K562 (cell line): ENCODE measurements around the gene PPP3CA. TPM values are rescaled to one million over a fixed set of nuclear protein-coding genes. Genes with fewer than 3 reads are reported as not detected.

Source experiments
- ATAC-seq: fragments of 200-7000 bp; cut with Tn5 transposase; 3 replicates; pipeline ENCODE4 v1.9.1; 2020; ENCODE audit warnings: moderate library complexity
- BruUV-seq: library from RNA; stranded (reverse); fragments of 400-500 nt; replicated peaks from 2 replicates; lab custom pipeline; 2021; lab: Mats Ljungman, UMichigan
- CTCF ChIA-PET: fragments of 300-600 bp; formaldehyde crosslinking; extraction: SDS; loops from one replicate; lab custom pipeline; 2021; ENCODE audit warnings: low intra/inter-chr PET ratio; lab: Yijun Ruan, JAX
- POLR2A ChIA-PET: fragments of 300-600, 350-650 bp; sonication (Branson Sonifier 250); formaldehyde crosslinking; extraction: SDS; loops from one replicate; lab custom pipeline; 2021; ENCODE audit warnings: antibody characterized with exemption, inconsistent platforms; lab: Yijun Ruan, JAX
- DNase-seq, 4 experiments: peaks; one replicate each; pipeline versions ENCODE4 v3.0.0 to v3.0.0-alpha.2; 2011 to 2018; ENCODE audit warnings: low spot score in 3 of 4, mixed read lengths in 3 of 4; ENCODE audit errors: extremely low read depth in 1 of 4
- FAIRE-seq: peaks from 2 replicates; lab custom pipeline; 2011; peaks lifted over from hg19 to GRCh38; lab: Jason Lieb, UNC
- H2AFZ ChIP-seq: 2 replicates; pipeline ENCODE4 v1.6.0; 2011; ENCODE audit warnings: low read depth, low read length, control low read depth, inconsistent platforms
- H3K27ac ChIP-seq: fragments of 200-600 bp; 3 replicates; pipeline ENCODE4 v1.8.0; 2011; ENCODE audit warnings: low read depth, mild to moderate bottlenecking, control low read depth, inconsistent platforms, low read length, moderate library complexity, mixed read lengths; ENCODE audit errors: extremely low read depth
- H3K27me3 ChIP-seq, 2 experiments: fragments of 300-600 bp in 1 of 2; 2 replicates in 1 of 2; 3 replicates in 1 of 2; pipeline versions ENCODE4 v1.6.0 to v1.8.0; 2011; ENCODE audit warnings: inconsistent platforms in 2 of 2, low read length in 2 of 2, mild to moderate bottlenecking in 1 of 2, mixed read lengths in 1 of 2, moderate library complexity in 1 of 2; ENCODE audit not compliant: control insufficient read depth in 2 of 2, insufficient read depth in 2 of 2
- H3K36me3 ChIP-seq: fragments of 300-600 bp; 3 replicates; pipeline ENCODE4 v1.8.0; 2011; ENCODE audit warnings: mild to moderate bottlenecking, low read length, inconsistent platforms; ENCODE audit not compliant: control insufficient read depth, insufficient read depth
- H3K4me1 ChIP-seq, 2 experiments: fragments of 200-600 bp in 1 of 2; replicated peaks in 1 of 2; 2 replicates in 1 of 2; 3 replicates in 1 of 2; pipeline versions ENCODE4 v1.5.1 to v1.8.0; 2011; ENCODE audit warnings: inconsistent platforms in 2 of 2, low read length in 2 of 2, mild to moderate bottlenecking in 1 of 2, mixed read lengths in 1 of 2, moderate library complexity in 1 of 2; ENCODE audit not compliant: control insufficient read depth in 2 of 2, insufficient read depth in 2 of 2
- H3K4me2 ChIP-seq: 2 replicates; pipeline ENCODE4 v1.6.1; 2011; ENCODE audit warnings: low read length, control low read depth, inconsistent platforms, mixed read lengths; ENCODE audit not compliant: insufficient read depth
- H3K4me3 ChIP-seq: fragments of 200-600 bp; sonication (generic), shearing (Covaris generic); 2 replicates; pipeline ENCODE4 v1.5.1; 2016; ENCODE audit warnings: control low read depth, inconsistent platforms
- H3K79me2 ChIP-seq: fragments of 200-600 bp; 3 replicates; pipeline ENCODE4 v1.8.0; 2011; ENCODE audit warnings: low read length, inconsistent platforms; ENCODE audit not compliant: control insufficient read depth, insufficient read depth
- H3K9ac ChIP-seq, 2 experiments: 2 replicates each; pipeline versions ENCODE4 v1.6.0 to v1.6.1; 2011; ENCODE audit warnings: low read depth in 2 of 2, low read length in 2 of 2, control low read depth in 1 of 2, inconsistent platforms in 1 of 2, mild to moderate bottlenecking in 1 of 2, mixed read lengths in 1 of 2; ENCODE audit not compliant: insufficient read depth in 1 of 2
- H3K9me1 ChIP-seq: one replicate; pipeline ENCODE4 v1.6.0; 2011; ENCODE audit warnings: inconsistent platforms, mild to moderate bottlenecking, low read length, moderate library complexity; ENCODE audit not compliant: control insufficient read depth, insufficient read depth
- H3K9me3 ChIP-seq: replicated peaks from 2 replicates; pipeline ENCODE4 v1.5.1; 2011; ENCODE audit warnings: low read depth, low read length, inconsistent platforms; ENCODE audit not compliant: control insufficient read depth, insufficient read depth
- H4K20me1 ChIP-seq: replicated peaks from 2 replicates; pipeline ENCODE4 v1.6.1; 2011; ENCODE audit warnings: low read length, inconsistent platforms, mixed read lengths; ENCODE audit not compliant: control insufficient read depth, insufficient read depth
- ARID1B ChIP-seq: fragments of 450-650 bp; IDR thresholded peaks from 2 replicates; pipeline ENCODE4 v1.6.1; 2016; ENCODE audit warnings: antibody characterized with exemption, mild to moderate bottlenecking, inconsistent platforms
- CC2D1A ChIP-seq: fragments of 450-650 bp; IDR thresholded peaks from 2 replicates; pipeline ENCODE4 v1.6.1; 2017; ENCODE audit warnings: mild to moderate bottlenecking
- HDAC6 ChIP-seq: IDR thresholded peaks from 2 replicates; pipeline ENCODE4 v1.6.1; 2012; ENCODE audit warnings: low read depth, mild to moderate bottlenecking, control low read depth, inconsistent platforms, low read length, moderate library complexity
- KDM1A ChIP-seq, 2 experiments: fragments of 450-650 bp; IDR thresholded peaks; 2 replicates each; pipeline ENCODE4 v1.6.1; 2016; ENCODE audit warnings: mild to moderate bottlenecking in 2 of 2
- NR2C1 ChIP-seq, 2 experiments: fragments of 450-650 bp; IDR thresholded peaks; 2 replicates each; pipeline ENCODE4 v1.6.1; 2017; ENCODE audit warnings: mild to moderate bottlenecking in 2 of 2, antibody characterized with exemption in 1 of 2, inconsistent platforms in 1 of 2, missing compliant biosample characterization in 1 of 2, missing genetic modification characterization in 1 of 2
- PHB ChIP-seq: fragments of 250-450 bp; sonication (Bioruptor Pico); IDR thresholded peaks from 2 replicates; pipeline ENCODE4 v1.5.0; 2021
- RBBP5 ChIP-seq: fragments of 200-600 bp; sonication (generic); IDR thresholded peaks from 2 replicates; pipeline ENCODE4 v1.6.1; 2012; ENCODE audit warnings: borderline replicate concordance, mild to moderate bottlenecking, low read length, control low read depth, inconsistent platforms; ENCODE audit not compliant: insufficient read depth, poor library complexity, severe bottlenecking
- RBM14 ChIP-seq: fragments of 200-400 bp; formaldehyde crosslinking; IDR thresholded peaks from 2 replicates; pipeline ENCODE4 v1.6.1; 2018; ENCODE audit warnings: low read depth, mild to moderate bottlenecking, low read length, moderate library complexity, borderline replicate concordance; ENCODE audit not compliant: insufficient read depth
- RFX1 ChIP-seq: fragments of 450-650 bp; IDR thresholded peaks from 2 replicates; pipeline ENCODE4 v1.6.1; 2016; ENCODE audit warnings: mild to moderate bottlenecking, moderate library complexity
- WHSC1 ChIP-seq: IDR thresholded peaks from one replicate; pipeline ENCODE4 v1.6.1; 2012; ENCODE audit warnings: low read length, control low read depth, inconsistent platforms
- ZNF165 ChIP-seq: fragments of 250-450 bp; sonication (Bioruptor Pico); IDR thresholded peaks from 2 replicates; pipeline ENCODE4 v1.4.0; 2020; ENCODE audit warnings: borderline replicate concordance
- ZNF766 ChIP-seq: fragments of 200-800 bp; sonication (Bioruptor generic); conservative IDR thresholded peaks from 2 replicates; pipeline ENCODE4 v1.6.1; 2016; ENCODE audit warnings: missing genetic modification characterization, missing compliant biosample characterization
- WGBS: fragments of 100-300 bp; shearing (Covaris generic); methylation state at CpG from one replicate; pipeline ENCODE4 v1.1.6; 2016; ENCODE audit warnings: low coverage, mixed read lengths; ENCODE audit not compliant: insufficient coverage; ENCODE audit errors: missing lambda C conversion rate; 5-methylcytosine and 5-hydroxymethylcytosine counted together
- in situ Hi-C: fragments of 300-500 bp; cut with MboI; formaldehyde crosslinking; loops from 4 replicates; pipeline ENCODE4 v1.15.0; 2018; ENCODE audit warnings: inconsistent platforms, mixed read lengths
- intact Hi-C: fragments of 100-400 bp; cut with micrococcal nuclease; formaldehyde crosslinking; loops from 2 replicates; pipeline ENCODE4 v1.14.2; 2022
- polyA plus RNA-seq, 8 experiments: library from polyadenylated mRNA; depleted of rRNA in 4 of 8; stranded (reverse) in 5 of 8; unstranded in 3 of 8; fragments of >200 nt; fragmentation: Nextera tagmentation in 2 of 8; fragmentation: Illumina TruSeq in 1 of 8; extraction: Ambion mirVana in 2 of 8; extraction: Trizol in 1 of 8; gene quantifications; 2 replicates each; pipeline versions ENCODE4 v1.2.1 to v1.2.3, GENCODE V29; 2011 to 2014; ENCODE audit warnings: inconsistent platforms in 1 of 8, missing spikeins in 1 of 8
- total RNA-seq, 7 experiments: library from RNA; depleted of rRNA in 6 of 7; stranded (reverse); fragments of >200 nt in 6 of 7; fragmentation: Illumina TruSeq in 2 of 7; extraction: Trizol in 2 of 7; gene quantifications; 2 replicates each; pipeline versions ENCODE4 v1.2.1 to v1.2.3, GENCODE V29; 2011 to 2021; ENCODE audit warnings: low replicate concordance in 1 of 7
- TF ChIP-seq, protein P1 (sequence below), 2 experiments: fragments of 450-650 bp in 1 of 2; sonication (generic) in 1 of 2; formaldehyde crosslinking in 1 of 2; IDR thresholded peaks; 2 replicates each; pipeline versions ENCODE4 v1.7.1 to v1.9.0; 2016 to 2022; ENCODE audit warnings: inconsistent platforms in 1 of 2, mild to moderate bottlenecking in 1 of 2, missing genetic modification reagents in 1 of 2

The PPP3CA gene
- total and polyA plus RNA-seq, 9 of the 15 experiments (the other 6 are each of a cell fraction or from before 2014, with no cell fraction given): 0.94 to 3.2 (median 1.6) TPM

DNA sequence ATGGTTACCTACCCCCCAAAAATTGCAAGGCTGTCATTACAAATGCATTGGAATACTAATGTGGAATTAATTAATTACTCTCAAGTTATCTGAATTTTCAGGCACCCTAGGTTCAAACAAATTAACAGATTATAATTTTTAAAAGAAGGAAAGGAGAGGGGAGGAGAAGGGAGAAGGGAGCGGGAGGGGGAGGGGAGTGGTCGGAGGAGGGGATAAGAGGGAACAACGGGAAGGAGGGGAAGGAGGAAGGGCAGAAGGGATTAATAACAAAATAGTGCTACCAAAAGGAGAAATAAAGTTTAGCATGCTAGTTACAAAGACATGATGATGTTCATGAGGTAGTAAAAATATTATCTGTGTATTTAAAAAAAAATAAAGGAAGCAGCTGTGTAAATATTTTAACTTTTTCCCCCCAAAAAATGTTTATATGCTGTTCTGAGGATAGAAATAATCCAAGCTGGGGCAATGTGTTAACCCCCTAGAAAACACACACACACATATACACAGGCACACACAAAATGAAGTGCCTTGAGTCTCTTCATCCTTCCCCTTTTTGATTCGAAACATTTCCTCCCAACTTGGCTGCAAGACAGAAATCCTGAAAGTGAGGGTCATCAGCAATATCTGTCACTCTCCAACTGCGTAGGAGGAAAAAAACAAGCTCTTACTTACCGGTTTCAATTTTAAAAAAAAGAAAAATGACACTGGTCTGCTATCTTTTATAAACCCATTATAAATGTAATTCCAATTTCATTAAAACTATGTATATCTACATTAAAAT is 58.8 kb downstream of the PPP3CA start:
- CTCF ChIA-PET: no interaction called here
- POLR2A ChIA-PET: no interaction called here
- Histone ChIP-seq H2AFZ (no peak overlapping the region), H3K36me3 (no peaks in the 10 kb centered on the region), H3K4me1 (no peaks in the 10 kb centered on the region), H3K9me1 (no peaks in the 10 kb centered on the region), H4K20me1 (no peaks in the 10 kb centered on the region), H3K4me2 (no peak overlapping the region), H3K27me3 (no peaks in the 10 kb centered on the region), H3K9ac (no peak overlapping the region), H3K79me2 (no peaks in the 10 kb centered on the region), H3K27ac (no peak overlapping the region), H3K9me3 (no peaks in the 10 kb centered on the region), H3K4me3 (no peak overlapping the region)
- WGBS: 0% methylated on average over 3 of the region's 6 CpGs
- in situ Hi-C loops: no loop called here
- ATAC-seq (no peak), FAIRE-seq (no peak), DNase-seq (no peak)
- no TSS peak for BruUV-seq
- intact Hi-C loops: no loop called here
- TF ChIP-seq ARID1B: no peak
- TF ChIP-seq NR2C1 (IDR thresholded peaks at IDR 0.05): no peak
- TF ChIP-seq NR2C1 (tag; IDR thresholded peaks at IDR 0.05): no peak
- TF ChIP-seq, protein P1, sequence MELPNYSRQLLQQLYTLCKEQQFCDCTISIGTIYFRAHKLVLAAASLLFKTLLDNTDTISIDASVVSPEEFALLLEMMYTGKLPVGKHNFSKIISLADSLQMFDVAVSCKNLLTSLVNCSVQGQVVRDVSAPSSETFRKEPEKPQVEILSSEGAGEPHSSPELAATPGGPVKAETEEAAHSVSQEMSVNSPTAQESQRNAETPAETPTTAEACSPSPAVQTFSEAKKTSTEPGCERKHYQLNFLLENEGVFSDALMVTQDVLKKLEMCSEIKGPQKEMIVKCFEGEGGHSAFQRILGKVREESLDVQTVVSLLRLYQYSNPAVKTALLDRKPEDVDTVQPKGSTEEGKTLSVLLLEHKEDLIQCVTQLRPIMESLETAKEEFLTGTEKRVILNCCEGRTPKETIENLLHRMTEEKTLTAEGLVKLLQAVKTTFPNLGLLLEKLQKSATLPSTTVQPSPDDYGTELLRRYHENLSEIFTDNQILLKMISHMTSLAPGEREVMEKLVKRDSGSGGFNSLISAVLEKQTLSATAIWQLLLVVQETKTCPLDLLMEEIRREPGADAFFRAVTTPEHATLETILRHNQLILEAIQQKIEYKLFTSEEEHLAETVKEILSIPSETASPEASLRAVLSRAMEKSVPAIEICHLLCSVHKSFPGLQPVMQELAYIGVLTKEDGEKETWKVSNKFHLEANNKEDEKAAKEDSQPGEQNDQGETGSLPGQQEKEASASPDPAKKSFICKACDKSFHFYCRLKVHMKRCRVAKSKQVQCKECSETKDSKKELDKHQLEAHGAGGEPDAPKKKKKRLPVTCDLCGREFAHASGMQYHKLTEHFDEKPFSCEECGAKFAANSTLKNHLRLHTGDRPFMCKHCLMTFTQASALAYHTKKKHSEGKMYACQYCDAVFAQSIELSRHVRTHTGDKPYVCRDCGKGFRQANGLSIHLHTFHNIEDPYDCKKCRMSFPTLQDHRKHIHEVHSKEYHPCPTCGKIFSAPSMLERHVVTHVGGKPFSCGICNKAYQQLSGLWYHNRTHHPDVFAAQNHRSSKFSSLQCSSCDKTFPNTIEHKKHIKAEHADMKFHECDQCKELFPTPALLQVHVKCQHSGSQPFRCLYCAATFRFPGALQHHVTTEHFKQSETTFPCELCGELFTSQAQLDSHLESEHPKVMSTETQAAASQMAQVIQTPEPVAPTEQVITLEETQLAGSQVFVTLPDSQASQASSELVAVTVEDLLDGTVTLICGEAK (IDR thresholded peaks at IDR 0.05): no peak
- TF ChIP-seq, protein P1 (CRISPR knock-in tag; IDR thresholded peaks at IDR 0.05): no peak
- TF ChIP-seq CC2D1A: no peak
- TF ChIP-seq RFX1: no peak
- no peak for TF ChIP-seq KDM1A (IDR thresholded peaks at IDR 0.05)
- no peak for TF ChIP-seq RBM14
- no peak for TF ChIP-seq RBBP5
- no peak for TF ChIP-seq HDAC6
- TF ChIP-seq ZNF766 (CRISPR knock-in tag): no peak
- no peak for TF ChIP-seq PHB (CRISPR knock-in tag)
- TF ChIP-seq ZNF165 (CRISPR knock-in tag): no peak
- no peak for TF ChIP-seq WHSC1
